ENCODE measurements around the gene MED13L.
A peak's percentile ranks its signal among the peaks of the same experiment; 100 is the strongest.

MED13L gene

DNA sequence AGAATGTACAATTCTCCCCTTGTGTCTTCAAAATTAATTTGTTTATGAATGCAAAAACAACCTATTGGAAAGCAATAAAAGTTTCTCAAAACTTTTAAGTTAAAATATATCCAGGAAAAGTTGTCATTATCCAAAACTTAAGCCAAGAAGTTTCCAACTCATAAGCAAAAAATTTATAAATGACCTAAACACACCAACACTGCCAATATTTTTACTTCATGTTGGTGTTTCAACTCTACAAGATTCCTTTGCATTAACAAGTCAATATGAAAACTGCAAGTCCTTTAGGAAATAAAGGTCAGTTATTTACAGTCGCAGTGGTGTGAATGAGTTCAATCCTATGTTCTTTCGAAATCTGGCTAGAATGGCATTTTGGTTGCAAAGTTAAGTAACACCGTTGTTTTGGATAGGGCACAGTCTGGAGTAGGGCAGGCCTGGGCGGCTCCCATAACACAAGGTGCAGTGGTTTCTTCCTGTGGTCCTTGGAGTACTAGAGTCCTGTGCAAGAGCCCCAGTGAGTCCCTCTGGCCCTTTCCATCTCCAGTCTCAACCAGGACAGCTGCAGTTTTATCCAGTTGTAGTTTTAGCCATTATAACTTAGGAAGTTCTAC, 151.4 kb downstream of the MED13L start:
- no peak for DNase-seq
- no peaks in the 10 kb centered on the region for H3K36me3 Mint-ChIP-seq
- H3K27ac Mint-ChIP-seq: no peak overlapping the region
- no peak for ATAC-seq (replicated peaks)
- H3K9me3 Mint-ChIP-seq: no peaks in the 10 kb centered on the region
- H3K4me3 Mint-ChIP-seq: no peak overlapping the region
- no peaks in the 10 kb centered on the region for H3K27me3 Mint-ChIP-seq
- H3K4me1 Mint-ChIP-seq: peaks cover 26 to 51% of the 10 kb centered on the region in 2 donors

DNA sequence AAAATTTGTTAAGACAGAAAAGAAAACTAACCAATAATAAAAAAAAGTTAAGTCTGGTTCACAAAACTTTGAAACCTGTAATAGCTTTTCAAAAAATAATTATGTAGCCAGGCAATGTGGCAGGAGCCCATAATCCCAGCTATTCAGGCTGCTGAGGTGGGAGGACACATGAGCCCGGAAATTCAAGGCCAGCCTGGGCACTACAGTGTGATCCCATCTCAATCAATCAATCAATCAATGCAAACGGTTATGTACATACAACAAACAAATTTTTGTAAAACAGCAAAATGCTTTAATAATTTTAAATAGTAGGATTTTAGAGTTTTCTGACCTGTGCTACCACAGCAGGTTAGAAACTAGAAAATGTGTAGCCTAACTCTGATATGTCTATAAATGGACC, 152.4 kb downstream of the MED13L start:
- Mint-ChIP-seq H3K9me3 (no peaks in the 10 kb centered on the region), H3K4me3 (no peak overlapping the region), H3K4me1 (peaks cover 25 to 49% of the 10 kb centered on the region in 2 donors), H3K27me3 (no peaks in the 10 kb centered on the region), H3K36me3 (no peaks in the 10 kb centered on the region), H3K27ac (no peak overlapping the region)
- no peak for ATAC-seq (replicated peaks)
- no peak for DNase-seq

DNA sequence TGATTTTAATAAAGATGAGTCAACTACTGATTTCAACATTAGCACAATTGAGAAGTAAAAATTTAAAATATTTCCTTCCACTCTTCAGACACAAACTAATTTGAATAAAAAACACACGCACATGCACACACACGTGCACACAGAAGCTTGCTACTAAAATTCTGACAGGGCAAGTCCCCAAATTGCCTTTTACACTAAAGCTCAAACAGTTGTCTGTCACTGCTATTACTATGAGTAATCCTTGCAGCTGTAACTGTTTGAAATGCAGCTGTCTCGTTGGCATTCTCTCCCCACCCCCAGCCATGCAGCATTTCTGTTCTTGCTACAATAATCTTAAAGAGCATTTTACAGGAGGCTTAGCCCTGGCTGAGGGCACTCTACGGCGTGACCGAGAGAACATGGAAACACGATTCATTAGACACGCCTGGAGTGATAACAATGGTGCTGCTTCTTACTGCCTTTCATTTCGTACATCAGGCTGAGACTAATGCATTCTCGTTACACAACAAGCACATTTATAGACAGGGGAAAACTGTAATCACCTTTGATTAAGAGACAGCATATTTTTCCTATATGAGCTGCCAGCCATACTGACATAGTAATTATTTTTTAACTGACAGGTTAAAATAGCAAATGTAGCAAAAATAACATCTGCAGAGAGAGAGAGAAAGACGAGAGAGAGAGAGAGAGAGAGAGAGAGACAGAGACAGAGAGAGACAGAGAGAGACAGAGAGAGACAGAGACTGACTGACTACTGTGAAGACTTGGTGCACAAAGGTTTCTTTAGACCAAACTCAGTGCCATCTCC, 153.8 kb downstream of the MED13L start:
- Mint-ChIP-seq H3K36me3 (no peaks in the 10 kb centered on the region), H3K4me3 (peak overlapping the region; percentile 48 to 56), H3K27me3 (no peaks in the 10 kb centered on the region), H3K9me3 (no peaks in the 10 kb centered on the region), H3K4me1 (peaks cover 26 to 44% of the 10 kb centered on the region in 2 donors), H3K27ac (peak overlapping the region; percentile 70)
- ATAC-seq (replicated peaks) (peak; percentile 98 to 99), DNase-seq (peak; percentile 50)

DNA sequence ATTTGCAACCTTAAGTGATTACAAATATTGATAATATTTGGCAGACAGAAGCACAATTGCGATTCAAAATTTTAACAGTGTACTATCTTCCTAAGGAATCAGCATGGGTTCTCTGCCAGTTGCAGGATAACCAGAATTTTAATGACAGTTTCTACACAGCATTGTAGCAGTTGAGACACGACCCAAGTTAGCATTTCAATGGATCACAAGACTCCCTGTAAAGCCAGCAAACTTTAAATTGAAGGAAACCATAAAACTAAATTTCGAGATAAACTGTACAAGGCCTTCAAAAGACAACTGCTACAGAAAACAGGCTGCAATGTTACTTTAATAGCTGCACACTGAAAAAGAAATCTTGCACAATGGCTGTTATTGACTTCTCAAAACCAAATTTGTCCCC, 154.9 kb downstream of the MED13L start:
- Mint-ChIP-seq H3K36me3 (no peaks in the 10 kb centered on the region), H3K9me3 (no peaks in the 10 kb centered on the region), H3K27ac (no peak overlapping the region), H3K4me3 (no peak overlapping the region), H3K27me3 (no peaks in the 10 kb centered on the region), H3K4me1 (peaks cover 22 to 39% of the 10 kb centered on the region in 2 donors)
- DNase-seq (no peak), ATAC-seq (replicated peaks) (no peak)

DNA sequence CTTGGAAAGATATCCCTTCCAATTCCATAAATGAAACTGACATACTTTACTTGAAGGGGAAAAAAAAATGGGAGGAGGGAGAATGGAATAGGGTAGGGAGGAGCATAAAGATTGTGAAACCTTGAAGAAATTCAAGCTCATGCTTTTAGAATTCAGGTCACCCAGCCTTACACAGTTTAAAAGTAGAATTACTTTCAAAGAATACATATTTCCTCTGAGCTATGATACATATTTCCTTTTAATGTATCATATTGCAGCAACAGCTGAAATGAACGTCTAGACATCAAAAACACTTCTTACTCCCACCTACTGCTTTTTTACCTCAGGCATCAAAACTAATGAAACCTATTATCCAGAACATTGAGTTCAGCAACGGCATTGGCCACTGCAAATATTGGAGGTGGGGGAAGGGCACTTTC, 156.0 kb downstream of the MED13L start:
- Mint-ChIP-seq H3K27ac (no peak overlapping the region), H3K4me1 (peaks cover 25 to 42% of the 10 kb centered on the region in 2 donors)
- ATAC-seq (replicated peaks): no peak

DNA sequence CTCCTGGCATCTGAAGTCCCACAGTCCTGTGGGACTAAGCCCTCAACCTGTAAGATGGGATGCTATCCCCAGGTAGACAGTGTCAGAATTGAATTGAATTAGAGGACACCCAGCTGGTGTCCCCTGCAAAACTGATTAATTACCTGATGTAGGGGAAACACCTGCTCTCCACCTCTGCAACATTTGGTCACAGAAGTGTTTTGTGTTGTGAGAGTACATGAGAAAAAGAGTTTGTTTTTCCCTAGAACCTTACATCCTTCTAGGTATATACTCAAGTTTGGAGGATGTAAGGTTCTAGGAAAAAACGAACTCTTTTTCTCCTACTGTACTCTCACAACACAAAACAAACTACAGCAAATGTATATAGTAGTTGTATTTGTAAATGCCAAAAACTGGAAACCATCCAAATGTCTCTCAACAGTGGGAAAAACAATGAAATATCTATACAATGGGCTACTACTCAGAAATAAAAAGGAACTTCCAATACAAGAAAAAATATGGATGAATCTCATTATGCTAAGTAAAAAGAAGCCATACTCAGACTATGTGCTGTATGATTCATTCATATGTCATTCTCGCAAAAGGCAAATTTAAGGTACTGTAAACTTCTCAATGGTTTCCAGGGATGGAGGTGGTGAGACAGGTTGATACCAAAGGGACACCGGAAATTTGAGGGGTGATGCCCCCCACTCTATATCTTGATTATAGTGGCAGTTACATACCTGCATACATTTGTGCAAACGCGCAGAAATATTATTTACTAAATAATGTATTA, 160.7 kb downstream of the MED13L start:
- no peak for DNase-seq
- no peaks in the 10 kb centered on the region for H3K36me3 Mint-ChIP-seq
- H3K4me1 Mint-ChIP-seq: peaks cover 26 to 57% of the 10 kb centered on the region in 2 donors

More for the DNA sequence above, 156.0 kb downstream of the MED13L start:
- H3K36me3 Mint-ChIP-seq: no peaks in the 10 kb centered on the region
- H3K9me3 Mint-ChIP-seq: no peaks in the 10 kb centered on the region
- H3K27me3 Mint-ChIP-seq: no peaks in the 10 kb centered on the region
- no peak for DNase-seq
- H3K4me3 Mint-ChIP-seq: no peak overlapping the region

DNA sequence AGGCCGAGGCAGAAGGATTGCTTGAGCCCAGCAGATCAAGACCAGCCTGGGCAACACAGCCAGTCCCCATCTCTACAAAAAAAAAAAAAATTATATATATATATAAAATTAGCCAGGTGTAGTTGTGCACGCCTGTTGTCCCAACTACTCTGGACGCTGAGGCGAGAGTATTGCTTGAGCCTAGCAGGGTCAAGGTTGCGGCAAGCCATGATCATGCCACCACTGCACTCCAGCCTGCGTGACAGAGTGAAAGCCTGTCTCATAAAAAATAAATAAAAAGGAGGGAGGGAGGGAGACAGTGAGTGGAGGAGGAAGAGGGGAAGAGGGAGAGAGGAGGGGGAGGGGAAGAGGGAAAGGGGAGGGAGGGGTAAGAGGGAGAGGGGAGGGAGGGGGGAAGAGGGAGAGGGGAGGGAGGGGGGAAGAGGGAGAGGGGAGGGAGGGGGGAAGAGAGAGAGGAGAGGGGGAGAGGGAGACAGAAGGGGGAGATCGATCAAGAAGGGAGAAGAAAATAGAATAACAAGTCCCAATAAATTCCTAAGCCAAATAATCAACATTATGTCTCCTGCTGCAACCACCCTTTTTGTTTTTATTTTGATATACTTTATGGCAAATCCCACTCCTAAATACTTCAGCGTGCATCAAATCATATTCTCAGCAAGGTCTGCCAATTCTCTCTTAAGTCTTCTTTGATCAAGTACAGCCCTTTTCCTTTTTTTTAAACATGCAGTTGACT, 163.9 kb downstream of the MED13L start:
- DNase-seq (no peak), ATAC-seq (replicated peaks) (no peak)
- H3K9me3 Mint-ChIP-seq: no peaks in the 10 kb centered on the region
- H3K36me3 Mint-ChIP-seq: peaks cover 8 to 16% of the 10 kb centered on the region in 2 donors
- H3K27ac Mint-ChIP-seq: peak overlapping the region; percentile 76
- no peaks in the 10 kb centered on the region for H3K27me3 Mint-ChIP-seq
- H3K4me3 Mint-ChIP-seq: no peak overlapping the region
- H3K4me1 Mint-ChIP-seq: peaks cover 16 to 45% of the 10 kb centered on the region in 2 donors

More for the DNA sequence above, 160.7 kb downstream of the MED13L start:
- Mint-ChIP-seq H3K9me3 (no peaks in the 10 kb centered on the region), H3K27ac (peak overlapping the region; percentile 42), H3K27me3 (no peaks in the 10 kb centered on the region), H3K4me3 (no peak overlapping the region)
- no peak for ATAC-seq (replicated peaks)

DNA sequence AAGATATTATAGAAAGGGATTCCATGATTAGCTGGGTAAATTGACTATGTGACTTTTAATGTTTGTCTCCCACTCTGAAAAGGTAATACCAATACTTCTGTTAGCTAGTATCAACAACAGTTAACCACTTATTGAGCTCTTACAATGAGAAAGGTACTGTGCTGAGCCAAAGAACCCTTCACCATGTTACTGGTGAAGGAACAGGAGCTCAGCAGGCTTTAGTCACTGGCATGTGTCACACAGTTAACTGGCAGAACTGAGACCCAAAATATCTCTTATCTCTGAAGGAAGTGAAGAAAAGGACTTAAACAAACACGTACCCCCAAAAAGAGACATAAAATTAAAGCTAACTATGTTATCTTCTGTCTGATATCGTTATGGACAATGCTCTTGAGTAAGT, 170.6 kb downstream of the MED13L start:
- DNase-seq (no peak), ATAC-seq (replicated peaks) (no peak)
- H3K36me3 Mint-ChIP-seq: peaks cover 19 to 35% of the 10 kb centered on the region in 2 donors
- peaks cover 18 to 23% of the 10 kb centered on the region in 2 donors for H3K4me1 Mint-ChIP-seq
- H3K27ac Mint-ChIP-seq: peak overlapping the region; percentile 62
- H3K4me3 Mint-ChIP-seq: no peak overlapping the region
- H3K27me3 Mint-ChIP-seq: no peaks in the 10 kb centered on the region
- peaks cover 0 to 5% of the 10 kb centered on the region in 2 donors for H3K9me3 Mint-ChIP-seq

DNA sequence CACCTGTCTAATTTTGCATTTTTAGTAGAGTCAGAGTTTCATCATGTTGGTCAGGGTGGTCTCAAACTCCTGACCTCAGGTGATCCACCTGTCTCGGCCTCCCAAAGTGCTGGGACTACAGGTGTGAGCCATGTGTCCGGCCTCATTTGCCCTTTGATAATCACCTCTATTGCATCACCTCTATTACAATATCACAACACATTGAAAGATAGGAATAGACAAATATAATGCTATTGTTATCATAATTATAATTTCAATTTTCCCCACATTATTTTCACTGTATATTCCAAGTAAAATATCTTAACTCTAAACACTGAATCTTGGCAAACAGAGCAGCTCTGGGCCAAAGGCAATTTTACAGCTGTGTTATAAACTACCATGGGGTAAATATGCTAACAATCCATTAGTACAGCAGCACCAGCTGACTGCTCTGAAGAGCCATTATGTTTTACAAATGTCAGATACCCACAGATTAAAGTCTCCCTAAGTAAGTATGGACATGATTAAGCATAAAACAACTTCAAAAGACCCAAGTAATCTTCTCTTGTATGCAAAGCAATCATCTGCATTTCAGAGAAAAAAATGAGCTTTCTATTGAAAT, 173.2 kb downstream of the MED13L start:
- H3K27me3 Mint-ChIP-seq: no peaks in the 10 kb centered on the region
- no peak for ATAC-seq (replicated peaks)
- peaks cover 11 to 25% of the 10 kb centered on the region in 2 donors for H3K36me3 Mint-ChIP-seq
- H3K9me3 Mint-ChIP-seq: peaks cover 0 to 5% of the 10 kb centered on the region in 2 donors
- no peak overlapping the region for H3K4me3 Mint-ChIP-seq
- peaks cover 30 to 36% of the 10 kb centered on the region in 2 donors for H3K4me1 Mint-ChIP-seq
- no peak for DNase-seq
- H3K27ac Mint-ChIP-seq: no peak overlapping the region

DNA sequence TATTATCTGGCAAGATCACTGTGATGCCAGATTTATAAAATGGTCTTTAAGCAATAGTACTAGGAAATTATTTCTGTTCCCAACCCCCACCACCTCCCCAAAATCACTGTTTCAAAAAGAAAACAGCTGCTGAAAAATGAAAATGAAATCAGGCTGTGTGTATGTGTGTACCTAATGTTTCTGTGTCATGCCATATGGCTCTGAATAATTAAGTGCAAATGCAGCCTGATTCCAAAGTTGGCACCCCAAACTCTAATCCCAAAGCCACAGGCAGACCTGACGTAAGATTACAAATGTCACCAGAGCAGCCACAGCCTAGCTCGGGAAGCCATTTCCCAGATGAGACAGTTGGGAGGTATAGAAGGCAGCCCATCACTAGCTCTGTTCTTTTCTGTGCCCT, 175.5 kb downstream of the MED13L start:
- no peak for DNase-seq
- H3K36me3 Mint-ChIP-seq: peaks cover 11 to 16% of the 10 kb centered on the region in 2 donors
- H3K4me1 Mint-ChIP-seq: peaks cover 34 to 42% of the 10 kb centered on the region in 2 donors
- no peak for ATAC-seq (replicated peaks)
- no peak overlapping the region for H3K27ac Mint-ChIP-seq
- peaks cover 0 to 5% of the 10 kb centered on the region in 2 donors for H3K9me3 Mint-ChIP-seq
- no peaks in the 10 kb centered on the region for H3K27me3 Mint-ChIP-seq
- H3K4me3 Mint-ChIP-seq: no peak overlapping the region

DNA sequence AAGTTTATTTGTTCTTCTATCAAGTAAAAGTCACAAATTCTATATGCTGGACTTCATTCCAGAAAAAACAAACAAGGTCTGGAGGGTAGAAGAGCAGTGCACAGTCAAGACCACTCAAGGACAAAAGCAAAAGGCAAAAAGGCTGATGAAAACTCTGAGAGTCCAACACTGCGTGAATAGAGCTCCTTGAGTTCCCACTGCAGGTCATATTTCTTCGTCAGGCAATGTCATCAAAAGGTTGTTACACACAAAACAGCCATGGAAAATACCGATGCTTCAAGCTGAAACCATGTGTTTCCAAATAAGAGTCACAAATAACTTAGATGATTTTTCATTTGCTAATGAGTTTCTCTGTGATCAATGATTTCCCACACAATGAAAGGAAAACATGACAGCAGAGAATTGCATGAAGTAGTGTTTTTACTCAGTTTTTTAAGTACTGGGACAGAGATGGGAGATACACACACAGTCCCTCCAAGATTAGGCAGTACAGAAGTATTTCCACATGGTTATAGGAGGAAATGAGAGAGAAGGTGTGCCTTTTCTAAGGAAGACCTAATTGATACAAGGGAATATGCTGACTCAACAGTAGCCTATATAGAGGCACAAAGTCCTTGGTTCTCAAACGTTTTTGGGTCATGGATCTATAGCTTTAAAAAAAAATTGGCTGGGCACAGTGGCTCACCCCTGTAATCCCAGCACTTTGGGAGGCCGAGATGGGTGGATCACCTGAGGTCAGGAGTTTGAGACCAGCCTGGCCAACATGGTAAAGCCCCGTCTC, 177.7 kb downstream of the MED13L start:
- ATAC-seq (replicated peaks): no peak
- Mint-ChIP-seq H3K27ac (no peak overlapping the region), H3K36me3 (peaks cover 3 to 7% of the 10 kb centered on the region in 2 donors), H3K27me3 (no peaks in the 10 kb centered on the region), H3K9me3 (no peaks in the 10 kb centered on the region), H3K4me3 (no peak overlapping the region), H3K4me1 (peaks cover 26 to 37% of the 10 kb centered on the region in 2 donors)
- DNase-seq: no peak

DNA sequence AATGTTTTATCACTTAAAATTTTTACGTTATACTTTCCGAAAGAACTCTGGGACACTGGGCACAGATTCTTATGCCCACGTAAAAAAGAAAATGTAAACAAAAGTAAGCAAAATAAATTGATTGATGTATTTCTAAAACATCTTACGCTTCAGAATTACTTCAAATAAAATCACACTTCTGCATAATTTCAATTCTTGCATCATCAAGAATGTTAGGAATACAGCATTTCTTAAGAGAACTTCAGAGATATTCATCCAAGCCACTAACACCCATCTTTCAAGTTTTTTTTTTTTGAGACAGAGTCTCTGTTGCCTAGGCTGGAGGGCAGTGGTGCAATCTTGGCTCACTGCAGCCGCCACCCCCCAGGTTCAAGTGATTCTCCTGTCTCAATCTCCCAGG, 180.6 kb downstream of the MED13L start:
- no peak for ATAC-seq (replicated peaks)
- H3K36me3 Mint-ChIP-seq: peaks cover 6 to 10% of the 10 kb centered on the region in 2 donors
- no peak overlapping the region for H3K27ac Mint-ChIP-seq

DNA sequence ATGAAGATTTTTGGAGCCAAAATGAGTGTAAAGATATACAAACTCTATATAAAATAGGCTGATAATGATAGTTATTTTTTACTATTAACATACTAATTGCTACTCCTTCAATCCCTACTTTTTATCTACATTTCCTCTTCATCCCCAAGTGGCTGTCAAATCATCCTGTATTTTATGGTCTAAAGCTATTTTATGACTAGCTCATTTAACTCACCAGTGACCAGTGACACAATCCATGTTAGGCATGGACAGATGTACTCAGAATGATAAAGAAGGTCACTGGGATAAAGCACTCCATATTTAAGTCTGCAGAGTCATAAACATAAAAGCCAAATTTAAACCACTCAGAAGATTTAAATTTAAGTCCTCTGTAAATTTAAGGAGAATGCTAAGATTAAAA, 183.0 kb downstream of the MED13L start:
- DNase-seq: no peak
- no peak overlapping the region for H3K27ac Mint-ChIP-seq
- H3K9me3 Mint-ChIP-seq: no peaks in the 10 kb centered on the region
- no peak for ATAC-seq (replicated peaks)
- peaks cover 13 to 20% of the 10 kb centered on the region in 2 donors for H3K36me3 Mint-ChIP-seq
- peaks cover 23 to 34% of the 10 kb centered on the region in 2 donors for H3K4me1 Mint-ChIP-seq
- H3K27me3 Mint-ChIP-seq: no peaks in the 10 kb centered on the region
- no peak overlapping the region for H3K4me3 Mint-ChIP-seq

More for the DNA sequence above, 180.6 kb downstream of the MED13L start:
- H3K4me1 Mint-ChIP-seq: peaks cover 23 to 34% of the 10 kb centered on the region in 2 donors
- H3K27me3 Mint-ChIP-seq: no peaks in the 10 kb centered on the region
- H3K9me3 Mint-ChIP-seq: no peaks in the 10 kb centered on the region
- H3K4me3 Mint-ChIP-seq: no peak overlapping the region
- DNase-seq: no peak

All from stimulated activated naive B cell treated with anti-CD40 and anti-IgM and Interleukin-4, amounts not matched to agents 10 μg/mL and 1 μg/mL and 100 μg/mL, for 72 hours (primary cell).